ENCODE data around the gene PDCD4. TPM values are rescaled to one million over a fixed set of nuclear protein-coding genes. Genes with fewer than 3 reads are reported as not detected.

Gene PDCD4
- total and polyA plus RNA-seq, 10 of the 15 experiments (the other 5 are each of a cell fraction or from before 2014, with no cell fraction given) = 101 to 372 (median 171) TPM

GRCh38 chr10:110833941-110834628, 37.6 kb upstream of the PDCD4 start:
- TF ChIP-seq CHD4 (IDR thresholded peaks at IDR 0.05) (no peak), ZNF207 (IDR thresholded peaks at IDR 0.05; ENCODE audit: borderline replicate concordance) (no peak), CREB1 (IDR thresholded peaks at IDR 0.05; ENCODE audit: low read depth) (no peak), POLR2A (IDR thresholded peaks at IDR 0.05; ENCODE audit: low read depth, low read length) (no peak), EGR1 (IDR thresholded peaks at IDR 0.05; ENCODE audit: borderline replicate concordance in 1 of 2, low read depth in 2 of 2, low read length in 2 of 2) (no peak), TCF12 (IDR thresholded peaks at IDR 0.05; ENCODE audit: low read depth, low read length) (no peak), MTA2 (IDR thresholded peaks at IDR 0.05; ENCODE audit: low read depth) (no peak), MLLT1 (IDR thresholded peaks at IDR 0.05) (no peak), ZZZ3 (IDR thresholded peaks at IDR 0.05; ENCODE audit: control insufficient read depth, insufficient read length, low read depth) (no peak), E4F1 (IDR thresholded peaks at IDR 0.05; ENCODE audit: borderline replicate concordance, partially characterized antibody) (no peak), ATF3 (IDR thresholded peaks at IDR 0.05; ENCODE audit: borderline replicate concordance, extremely low read depth, low read depth, low read length) (no peak), SUPT20H (IDR thresholded peaks at IDR 0.05; ENCODE audit: borderline replicate concordance, control insufficient read depth, low read depth, low read length) (no peak), HDAC6 (IDR thresholded peaks at IDR 0.05; ENCODE audit: unreplicated experiment) (no peak)
- FAIRE-seq (no peak), DNase-seq (ENCODE audit: low read depth, low spot score) (no peak), ATAC-seq (no peak)
- Histone ChIP-seq H3K4me2 (ENCODE audit: control insufficient read depth, insufficient read depth) (no peak overlapping the region), H3K27ac (ENCODE audit: control insufficient read depth, insufficient read depth) (no peak overlapping the region), H3K27me3 (replicated peaks in 1 of 2; ENCODE audit: control insufficient read depth in 2 of 2, insufficient read depth in 2 of 2, low read length in 1 of 2) (no peaks in the 10 kb centered on the region), H3K4me3 (no peak overlapping the region), H4K20me1 (ENCODE audit: control insufficient read depth, insufficient read depth) (no peaks in the 10 kb centered on the region), H2AFZ (ENCODE audit: control insufficient read depth, low read depth, low read length) (no peak overlapping the region), H3K79me2 (ENCODE audit: control insufficient read depth, insufficient read depth, low read length) (no peaks in the 10 kb centered on the region), H3K9me3 (replicated peaks; ENCODE audit: control insufficient read depth, insufficient read depth, low read length) (no peaks in the 10 kb centered on the region), H3K4me1 (ENCODE audit: control insufficient read depth, insufficient read depth, low read length) (no peaks in the 10 kb centered on the region), H3K9ac (ENCODE audit: control insufficient read depth, insufficient read depth, low read length) (no peak overlapping the region), H3K36me3 (ENCODE audit: control insufficient read depth in 2 of 2, insufficient read depth in 2 of 2, low read length in 1 of 2) (no peaks in the 10 kb centered on the region)
- ChIA-PET CTCF (interaction anchor here (0.6 to 6.5 kb wide), 2 partner anchors 31 to 224 kb away, joined by 3 to 31 read pairs; no protein-coding TSS in a partner anchor), POLR2A (no interaction called here), SMC1A (ENCODE audit: uncharacterized antibody, unreplicated experiment) (interaction anchor here (1.5 kb wide), 1 partner anchor 9 kb away, joined by 5 read pairs; no protein-coding TSS in a partner anchor), RAD21 (ENCODE audit: unreplicated experiment) (interaction anchor here (1.5 to 3.6 kb wide), 2 partner anchors 31 kb away, joined by 5 to 20 read pairs; no protein-coding TSS in a partner anchor)
- intact Hi-C loops (cut with micrococcal nuclease; ENCODE audit: unreplicated experiment) (no loop called here), in situ Hi-C loops (cut with MboI) (no loop called here)
- no TSS peak for BruUV-seq (replicated peaks)
- 88% methylated on average over 14 of the region's 14 CpGs for WGBS (ENCODE audit: insufficient coverage, insufficient replicate concordance, low lambda C conversion rate, missing lambda C conversion rate)

Data from GM12878 (cell line).